Activated CD8-positive, alpha-beta T cell treated with anti-CD3 and anti-CD28 coated beads for 36 hours (primary cell): ENCODE measurements around the gene DOK4. TPM values are rescaled to one million over a fixed set of nuclear protein-coding genes. Genes with fewer than 3 reads are reported as not detected.
A peak's percentile ranks its signal among the peaks of the same experiment; 100 is the strongest.

Source experiments
- ATAC-seq: fragments of 200-7000 bp; cut with Tn5 transposase; one replicate; pipeline ENCODE4 v1.10.0; 2021; ENCODE audit warnings: mild to moderate bottlenecking, moderate library complexity
- CTCF ChIA-PET: fragments of 350-600 bp; sonication (Branson Sonifier 250); formaldehyde crosslinking; loops from one replicate; lab custom pipeline; 2021; ENCODE audit warnings: antibody characterized with exemption; lab: Charles Lee
- POLR2A ChIA-PET: fragments of 350-600 bp; sonication (Branson Sonifier 250); formaldehyde crosslinking; loops from one replicate; lab custom pipeline; 2021; ENCODE audit warnings: antibody characterized with exemption; lab: Charles Lee
- DNase-seq: peaks from one replicate; pipeline ENCODE4 v3.0.0-alpha.2; 2020
- H3K27ac Mint-ChIP-seq: one replicate; pipeline ENCODE4 v1.8.0; 2021; ENCODE audit warnings: mild to moderate bottlenecking, mixed read lengths
- H3K27me3 Mint-ChIP-seq: one replicate; pipeline ENCODE4 v1.8.0; 2021; ENCODE audit warnings: mixed read lengths
- H3K36me3 Mint-ChIP-seq: one replicate; pipeline ENCODE4 v1.8.0; 2021; ENCODE audit warnings: low read depth, mixed read lengths
- H3K4me1 Mint-ChIP-seq: one replicate; pipeline ENCODE4 v1.8.0; 2021; ENCODE audit warnings: low read depth, mixed read lengths
- H3K4me3 Mint-ChIP-seq: one replicate; pipeline ENCODE4 v1.8.0; 2021; ENCODE audit warnings: mild to moderate bottlenecking, moderate library complexity, mixed read lengths
- H3K9me3 Mint-ChIP-seq: one replicate; pipeline ENCODE4 v1.8.0; 2021; ENCODE audit warnings: mixed read lengths
- CTCF ChIP-seq: fragments of 200-600 bp; IDR thresholded peaks from one replicate; pipeline ENCODE4 v1.8.0; 2022; ENCODE audit warnings: antibody characterized with exemption, mild to moderate bottlenecking
- intact Hi-C: fragments of 100-400 bp; cut with micrococcal nuclease; formaldehyde crosslinking; loops from one replicate; pipeline ENCODE4 v1.10.0; 2022
- total RNA-seq, 2 experiments: library from RNA; stranded (reverse); gene quantifications; one replicate each; pipeline ENCODE4 v1.2.3, GENCODE V29; 2021

DOK4 gene
- total RNA-seq: 1 to 10 TPM; 4.6 to 5.1 TPM

GRCh38 chr16:57485916-57486857, at the start of gene DOK4:
TSS of gene DOK4 (minus strand) at chr16:57486493. CDS start at chr16:57479507, 6,986 bp downstream.
- CTCF ChIA-PET: interaction anchor here (0.8 to 8.6 kb wide), 12 partner anchors 10 to 163 kb away, joined by 3 to 60 read pairs (median 4); partner anchors contain the start of genes CCDC102A and POLR2C
- peak; percentile 81 for DNase-seq
- peak within 1 kb of the TSS; percentile 79 for H3K27ac Mint-ChIP-seq
- intact Hi-C loops: loop anchor here (5.0 kb wide), 1 partner anchor 51 kb away; the partner anchor contains the start of gene CCDC102A
- H3K4me1 Mint-ChIP-seq: peaks cover 22% of the 10 kb centered on the region
- ATAC-seq: peak; percentile 95
- peak within 1 kb of the TSS; percentile 76 for H3K4me3 Mint-ChIP-seq
- no peak for TF ChIP-seq CTCF
- no peaks in the 10 kb centered on the region for H3K27me3 Mint-ChIP-seq
- POLR2A ChIA-PET: interaction anchor here (0.6 to 7.5 kb wide), 9 partner anchors 13 to 525 kb away, joined by 3 to 47 read pairs (median 3); partner anchors contain the start of genes CCDC102A, CIAPIN1, COQ9 and POLR2C
- H3K9me3 Mint-ChIP-seq: no peaks in the 10 kb centered on the region
- H3K36me3 Mint-ChIP-seq: no peaks in the 10 kb centered on the region

GRCh38 chr16:57535680-57536305, 49.5 kb upstream of the DOK4 start:
- no peak for TF ChIP-seq CTCF
- Mint-ChIP-seq H3K27me3 (no peaks in the 10 kb centered on the region), H3K9me3 (no peaks in the 10 kb centered on the region), H3K36me3 (no peaks in the 10 kb centered on the region), H3K4me3 (peak overlapping the region; percentile 81), H3K27ac (peak overlapping the region; percentile 92), H3K4me1 (peaks cover 73% of the 10 kb centered on the region)
- peak; percentile 95 for DNase-seq
- ChIA-PET CTCF (interaction anchor here (0.8 to 1.9 kb wide), 2 partner anchors 16 to 49 kb away, joined by 5 to 8 read pairs; partner anchors contain the start of gene DOK4), POLR2A (interaction anchor here (0.6 to 1.9 kb wide), 7 partner anchors 12 to 199 kb away, joined by 3 to 8 read pairs (median 3); partner anchors contain the start of gene KATNB1)
- ATAC-seq: peak; percentile 78
- intact Hi-C loops: loop anchor here (5.0 kb wide), 1 partner anchor 48 kb away; the partner anchor contains the start of gene DOK4

GRCh38 chr16:57534881-57535658, 48.8 kb upstream of the DOK4 start:
- Mint-ChIP-seq H3K4me1 (peaks cover 75% of the 10 kb centered on the region), H3K27me3 (no peaks in the 10 kb centered on the region), H3K9me3 (no peaks in the 10 kb centered on the region), H3K4me3 (peak overlapping the region; percentile 81), H3K27ac (peak overlapping the region; percentile 92), H3K36me3 (no peaks in the 10 kb centered on the region)
- intact Hi-C loops: loop anchor here (5.0 kb wide), 1 partner anchor 48 kb away; the partner anchor contains the start of gene DOK4
- ATAC-seq (no peak), DNase-seq (no peak)
- ChIA-PET CTCF (interaction anchor here (0.8 kb wide), 1 partner anchor 16 kb away, joined by 5 read pairs; no protein-coding TSS in a partner anchor), POLR2A (interaction anchor here (0.8 to 1.6 kb wide), 3 partner anchors 50 to 89 kb away, joined by 3 to 5 read pairs (median 4); no protein-coding TSS in a partner anchor)
- TF ChIP-seq CTCF: no peak

GRCh38 chr16:57534337-57534880, 48.1 kb upstream of the DOK4 start:
- Mint-ChIP-seq H3K4me1 (peaks cover 81% of the 10 kb centered on the region), H3K27ac (peak overlapping the region; percentile 84), H3K9me3 (no peaks in the 10 kb centered on the region), H3K36me3 (peaks cover 3% of the 10 kb centered on the region), H3K4me3 (peak overlapping the region; percentile 81), H3K27me3 (no peaks in the 10 kb centered on the region)
- CTCF ChIA-PET: no interaction called here
- POLR2A ChIA-PET: interaction anchor here (1.4 kb wide), 1 partner anchor 75 kb away, joined by 5 read pairs; no protein-coding TSS in a partner anchor
- intact Hi-C loops: no loop called here
- DNase-seq: no peak
- TF ChIP-seq CTCF: no peak
- ATAC-seq: no peak
